GM03348 (cell line): ENCODE measurements around the gene OLFM1.

ENCODE experiments used
- DNase-seq: peaks from one replicate; pipeline ENCODE4 v3.0.0; 2012; ENCODE audit warnings: low spot score

Gene OLFM1

DNA sequence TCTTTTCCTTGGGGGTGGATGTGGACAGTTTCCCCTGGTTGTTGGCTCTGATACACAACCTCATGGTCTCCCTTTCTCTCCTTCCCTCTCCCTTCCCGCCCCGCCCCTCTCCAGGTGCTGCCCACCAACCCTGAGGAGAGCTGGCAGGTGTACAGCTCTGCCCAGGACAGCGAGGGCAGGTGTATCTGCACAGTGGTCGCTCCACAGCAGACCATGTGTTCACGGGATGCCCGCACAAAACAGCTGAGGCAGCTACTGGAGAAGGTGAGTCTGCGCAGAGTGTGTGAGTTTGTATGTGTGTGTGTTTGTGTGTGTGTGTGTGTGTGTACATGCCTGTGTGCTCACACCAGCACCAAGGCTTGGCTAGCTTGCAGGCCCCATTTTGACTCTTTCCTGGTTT lies 2.6 kb downstream of the OLFM1 start:
- no peak for DNase-seq

DNA sequence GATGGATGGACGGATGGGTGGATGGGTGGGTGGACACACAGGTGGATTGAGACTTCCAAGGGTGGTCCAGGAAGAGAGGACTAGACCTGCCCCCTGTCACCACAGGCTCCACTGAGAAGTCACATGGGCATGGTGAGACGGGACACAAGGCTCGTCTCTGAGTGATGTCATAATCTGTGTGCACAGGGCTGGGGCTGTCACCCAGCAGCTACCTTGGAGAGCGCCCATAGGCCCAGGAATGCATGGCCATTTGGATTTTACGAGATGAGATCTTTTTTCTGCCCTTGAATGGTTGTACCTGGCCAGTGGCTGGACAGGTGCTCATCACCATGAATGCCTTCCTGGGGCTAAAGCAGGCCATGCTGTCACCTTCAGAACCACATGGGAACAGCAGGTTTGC lies 3.1 kb downstream of the OLFM1 start:
- no peak for DNase-seq

DNA sequence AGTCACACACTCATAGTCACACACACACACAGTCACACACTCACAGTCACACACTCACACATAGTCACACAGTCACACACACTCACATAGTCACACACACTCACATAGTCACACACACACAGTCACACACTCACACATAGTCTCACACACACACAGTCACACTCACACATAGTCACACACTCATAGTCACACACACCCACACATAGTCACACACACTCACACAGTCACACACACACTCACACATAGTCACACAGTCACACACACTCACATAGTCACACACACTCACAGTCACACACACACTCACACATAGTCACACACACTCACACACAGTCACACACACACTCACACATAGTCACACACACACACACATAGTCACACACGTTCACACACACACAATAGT lies 4.1 kb downstream of the OLFM1 start:
- DNase-seq = no peak

DNA sequence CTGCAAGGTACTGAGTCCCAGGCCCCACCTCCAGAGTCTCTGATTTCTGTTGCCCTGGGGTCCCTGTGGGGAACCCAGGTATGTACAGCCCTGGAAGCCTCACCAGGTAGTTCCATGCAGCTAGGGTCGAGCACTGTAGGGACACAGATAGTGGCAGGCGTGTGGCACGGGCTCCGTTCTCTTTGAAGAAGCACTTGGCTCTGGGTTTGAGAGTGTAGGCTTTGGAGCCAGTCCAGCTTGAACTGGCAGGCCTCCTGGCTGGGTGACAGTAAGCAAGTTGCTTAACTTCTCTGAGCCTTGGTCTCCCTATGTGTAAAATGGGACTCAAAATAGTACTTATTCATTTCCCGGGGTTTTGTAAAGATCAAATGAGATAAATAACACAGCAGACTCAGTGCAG lies 5.6 kb downstream of the OLFM1 start:
- no peak for DNase-seq

DNA sequence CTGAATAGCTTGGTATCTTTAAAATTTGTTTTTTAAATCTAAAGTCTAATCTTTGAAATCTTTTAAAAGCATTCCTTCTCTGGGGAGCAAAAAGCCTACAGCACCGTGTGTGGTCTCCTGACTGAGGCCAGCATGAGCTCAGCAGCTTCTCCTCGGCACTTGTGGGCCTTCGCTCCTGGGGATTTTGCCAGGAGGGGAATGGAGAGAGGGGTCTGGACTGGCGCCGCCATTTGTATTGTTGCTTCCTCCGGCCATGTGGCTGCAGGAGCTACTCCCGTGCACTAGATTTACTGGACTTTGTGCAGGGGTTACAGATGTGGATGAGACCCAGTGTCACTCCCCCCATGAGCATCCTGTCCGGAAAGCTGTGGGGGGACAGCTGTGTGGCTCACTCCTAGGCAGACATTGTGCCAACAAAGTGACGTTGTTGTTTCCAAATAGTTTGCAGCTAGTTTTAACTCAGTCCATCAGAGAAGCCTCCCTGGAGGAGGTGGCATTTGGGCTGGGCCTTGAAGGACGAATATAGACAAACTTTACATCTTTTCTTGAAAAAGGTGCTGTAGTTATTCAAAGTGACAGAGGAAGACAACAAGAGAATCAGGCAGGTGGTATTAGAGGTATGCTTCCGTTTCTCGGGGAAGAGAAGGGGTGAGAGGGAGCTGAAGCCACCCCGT lies 6.6 kb downstream of the OLFM1 start:
- DNase-seq = no peak

DNA sequence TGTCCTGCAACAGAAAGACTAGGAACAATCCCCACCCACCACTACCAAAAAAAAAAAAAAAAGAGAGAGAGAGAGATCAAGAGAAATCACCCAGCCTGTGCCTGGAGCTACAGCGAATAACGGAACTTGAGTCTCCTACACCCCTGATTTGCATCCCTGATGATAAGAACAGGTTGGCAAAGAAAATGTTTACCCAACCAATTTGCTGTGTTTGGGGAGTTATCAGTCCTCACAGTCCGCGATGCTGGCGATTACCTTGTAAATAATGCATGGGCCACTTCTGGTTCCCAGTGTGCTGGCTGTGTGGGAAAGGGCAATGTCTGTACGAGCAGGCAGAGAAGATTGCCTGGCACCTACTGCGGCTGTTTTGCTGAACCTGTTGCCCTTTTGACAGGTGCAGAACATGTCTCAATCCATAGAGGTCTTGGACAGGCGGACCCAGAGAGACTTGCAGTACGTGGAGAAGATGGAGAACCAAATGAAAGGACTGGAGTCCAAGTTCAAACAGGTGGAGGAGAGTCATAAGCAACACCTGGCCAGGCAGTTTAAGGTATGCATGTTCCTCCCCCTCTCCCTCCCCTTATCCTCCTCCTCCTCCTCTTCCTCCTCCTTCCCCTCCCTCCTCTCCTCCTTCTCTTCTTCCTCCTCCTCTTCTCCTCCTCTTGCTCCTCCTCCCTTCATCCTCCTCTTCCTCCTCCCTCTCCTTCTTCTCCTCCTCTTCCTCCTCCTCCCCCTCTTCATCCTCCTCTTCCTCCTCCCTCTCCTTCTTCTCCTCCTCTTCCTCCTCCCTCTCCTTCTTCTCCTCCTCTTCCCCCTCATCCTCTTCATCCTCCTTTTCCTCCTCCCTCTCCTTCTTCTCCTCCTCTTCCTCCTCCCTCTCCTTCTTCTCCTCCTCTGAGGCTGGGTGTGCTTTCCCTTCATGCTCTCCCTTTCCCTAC lies 8.3 kb downstream of the OLFM1 start:
- no peak for DNase-seq

DNA sequence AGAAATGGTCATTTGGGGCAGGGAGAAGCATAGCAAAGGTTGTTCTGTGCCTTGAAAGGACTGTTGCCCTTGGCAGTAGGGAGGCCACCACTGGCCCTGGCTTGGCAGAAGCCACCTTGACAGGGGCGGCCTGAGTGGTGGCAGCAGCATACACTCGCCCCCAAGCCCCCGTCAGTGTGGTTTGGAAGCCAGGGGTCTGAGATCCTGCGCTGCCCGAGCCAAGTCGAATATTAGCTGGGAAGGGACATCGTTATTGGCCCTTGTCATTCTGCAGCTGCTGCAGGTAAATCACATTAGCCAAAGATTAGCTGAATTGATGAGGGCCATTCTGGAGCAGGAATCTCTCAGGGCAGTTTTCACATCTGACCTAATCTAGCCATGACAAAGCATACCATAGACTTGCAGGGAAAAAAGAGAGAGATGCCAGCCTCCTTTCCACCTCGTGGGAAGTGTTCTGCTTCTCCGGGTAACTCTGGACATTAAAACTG lies 9.0 kb downstream of the OLFM1 start:
- DNase-seq = no peak

DNA sequence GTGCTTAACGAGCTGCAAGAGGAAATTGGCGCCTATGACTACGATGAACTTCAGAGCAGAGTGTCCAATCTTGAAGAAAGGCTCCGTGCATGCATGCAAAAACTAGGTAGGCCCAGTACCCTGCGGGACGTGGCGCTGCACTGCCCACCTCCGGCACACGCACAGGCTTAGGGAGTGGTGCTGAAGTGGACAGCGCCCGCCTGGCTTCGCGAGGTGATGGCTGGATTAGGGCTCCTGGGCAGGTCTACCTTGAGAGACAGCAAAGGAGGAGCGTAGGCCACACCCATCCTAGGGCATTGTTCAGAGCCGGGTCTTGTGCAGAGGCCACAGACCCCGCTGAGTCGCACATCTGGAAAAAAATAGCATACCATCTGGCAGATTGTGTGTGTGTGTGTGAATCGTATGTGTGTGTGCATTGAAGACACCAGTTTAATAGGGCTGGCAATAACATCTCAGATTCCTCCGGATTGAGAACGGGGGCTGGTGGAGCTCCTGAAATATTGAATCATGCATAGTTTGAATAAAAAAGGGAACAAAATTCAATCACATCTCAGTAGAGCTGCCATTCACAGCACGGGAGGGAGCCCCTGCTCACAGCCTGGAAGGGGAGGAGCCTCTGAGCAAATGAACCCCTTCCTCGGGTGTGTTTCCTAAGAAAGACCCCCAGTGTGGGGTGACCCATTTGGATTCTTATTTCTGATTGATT lies 11.1 kb downstream of the OLFM1 start:
- DNase-seq = peak; percentile 40

DNA sequence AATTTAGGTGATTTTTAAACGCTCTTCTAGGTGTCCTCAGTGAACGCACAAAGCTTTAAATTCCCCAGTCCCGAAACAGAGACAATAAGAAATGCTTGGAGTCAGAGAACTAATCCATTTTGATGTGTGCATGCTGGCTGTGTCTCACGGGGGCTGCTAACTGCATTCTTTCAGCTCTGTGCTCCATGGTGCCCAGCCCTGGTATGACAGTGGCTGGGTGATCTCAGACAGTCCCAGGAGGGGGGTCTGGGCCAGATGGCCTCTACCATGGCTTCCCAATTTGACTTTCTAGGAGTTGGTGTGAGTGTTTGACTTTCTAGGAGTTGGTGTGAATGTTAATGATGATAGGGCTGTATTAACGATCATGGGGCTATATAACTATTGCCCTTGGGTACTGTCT lies 12.1 kb downstream of the OLFM1 start:
- no peak for DNase-seq

DNA sequence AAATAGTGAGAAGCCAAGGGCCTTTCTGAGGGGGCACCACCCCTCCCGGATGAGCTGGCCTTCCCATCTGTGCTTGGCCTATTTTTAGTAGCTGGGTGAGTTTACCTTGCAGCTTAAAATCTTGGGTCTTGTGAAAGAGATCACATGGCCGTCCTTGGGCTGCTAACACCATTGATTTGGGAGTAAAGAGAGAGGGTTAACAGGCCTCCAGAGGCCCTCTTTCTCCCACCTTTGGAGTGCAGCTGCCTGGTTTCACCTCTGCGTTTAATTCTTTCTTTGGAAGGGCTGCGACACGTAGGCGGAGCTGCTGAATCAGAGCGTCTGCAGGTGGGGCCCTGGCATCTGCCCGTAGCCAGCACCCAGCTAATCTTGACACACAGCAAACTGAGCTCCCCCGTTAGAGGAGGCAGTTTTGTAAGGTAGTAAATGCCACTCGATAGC lies 12.8 kb downstream of the OLFM1 start:
- no peak for DNase-seq

DNA sequence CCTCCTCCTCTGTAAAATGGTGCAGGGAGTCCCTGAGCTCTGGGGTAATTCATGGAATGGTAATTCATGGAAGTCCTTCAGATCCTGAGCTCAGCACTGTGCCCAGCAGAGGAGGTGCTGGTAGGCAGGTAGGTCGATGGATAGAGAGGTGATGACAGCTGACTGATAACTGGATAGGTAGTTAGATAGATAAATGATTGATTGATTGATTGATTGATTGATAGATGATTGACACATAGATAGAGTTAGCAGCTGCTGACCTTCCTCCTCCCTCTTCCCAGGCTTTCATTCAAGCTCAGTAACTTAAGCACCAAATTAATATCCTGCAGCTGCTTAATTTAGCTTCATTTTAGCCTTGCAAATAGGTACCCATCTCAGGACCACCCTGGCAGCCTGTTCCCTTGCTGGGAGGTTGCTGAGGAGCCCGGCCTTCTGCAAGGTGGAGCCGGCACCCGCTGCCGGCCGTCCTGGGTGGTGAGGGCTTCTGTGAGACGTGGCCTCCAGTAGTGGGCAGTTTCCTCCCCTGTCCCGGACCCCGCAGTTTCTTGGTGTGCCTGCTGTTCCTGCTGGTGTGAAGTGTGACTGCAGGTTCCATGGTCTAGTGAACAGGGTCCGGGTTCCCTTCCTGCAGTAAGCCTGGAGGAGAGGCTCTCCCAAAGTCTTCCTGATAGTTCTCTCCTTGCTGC lies 13.4 kb downstream of the OLFM1 start:
- no peak for DNase-seq

DNA sequence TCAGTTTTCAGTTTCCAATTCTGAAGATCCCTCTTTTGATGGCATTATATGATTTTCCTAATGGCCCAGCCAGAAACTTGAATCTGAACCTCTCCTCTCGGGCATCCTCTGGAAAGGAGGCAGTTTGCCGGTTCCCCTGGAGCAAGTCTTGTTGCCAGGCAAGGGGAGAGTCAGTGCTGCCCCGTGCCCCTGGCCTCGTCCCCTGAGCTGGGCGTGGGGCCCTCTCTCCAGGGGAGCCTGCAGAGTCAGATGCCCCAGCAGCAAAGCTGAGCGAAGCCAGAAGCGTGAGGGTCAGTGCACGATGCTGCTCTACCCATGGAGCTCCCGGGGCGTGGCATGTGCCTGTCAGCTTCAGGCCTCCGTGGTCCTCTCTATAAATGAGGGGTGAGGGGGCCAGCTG lies 14.0 kb downstream of the OLFM1 start:
- DNase-seq = no peak

DNA sequence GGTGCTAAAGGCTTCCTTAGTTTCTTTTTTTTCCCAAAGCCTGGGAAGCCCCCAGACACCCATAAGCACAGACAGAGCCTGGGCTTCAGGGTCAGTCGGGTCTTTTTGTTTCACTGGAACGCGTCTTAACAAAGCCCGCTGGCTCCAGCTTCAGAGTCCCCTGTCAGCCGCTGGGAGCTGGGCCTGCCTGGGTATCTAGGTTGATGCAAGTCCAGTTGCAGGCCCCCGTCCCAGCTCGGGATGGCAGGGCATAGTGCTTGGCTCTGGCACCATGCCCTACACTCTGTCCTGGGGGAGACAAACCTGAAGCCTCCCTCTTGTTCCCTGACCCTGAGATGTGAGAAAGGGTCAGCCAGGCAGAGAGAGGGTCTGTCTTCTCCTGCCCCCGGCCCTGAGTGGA lies 14.5 kb downstream of the OLFM1 start:
- no peak for DNase-seq

DNA sequence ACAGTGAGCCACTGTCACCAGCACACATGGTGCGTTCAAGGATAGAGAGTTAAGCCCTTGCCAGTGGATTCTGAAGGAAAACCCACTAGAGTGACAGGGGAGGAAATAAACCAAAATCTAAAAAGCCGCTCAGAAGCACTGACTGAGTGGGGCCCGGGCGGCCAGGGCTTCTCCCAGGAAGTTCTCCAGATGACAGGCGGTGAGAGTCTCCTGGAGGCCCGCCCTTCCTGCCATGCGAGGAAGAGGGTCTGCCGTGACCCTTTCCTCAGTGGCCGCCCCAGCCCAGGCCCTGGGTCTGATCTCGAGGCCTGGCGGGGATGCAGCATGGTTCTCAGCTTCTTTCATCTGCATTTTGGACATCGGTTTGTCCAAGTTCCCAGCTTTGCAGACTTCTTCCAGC lies 14.9 kb downstream of the OLFM1 start:
- DNase-seq = no peak

DNA sequence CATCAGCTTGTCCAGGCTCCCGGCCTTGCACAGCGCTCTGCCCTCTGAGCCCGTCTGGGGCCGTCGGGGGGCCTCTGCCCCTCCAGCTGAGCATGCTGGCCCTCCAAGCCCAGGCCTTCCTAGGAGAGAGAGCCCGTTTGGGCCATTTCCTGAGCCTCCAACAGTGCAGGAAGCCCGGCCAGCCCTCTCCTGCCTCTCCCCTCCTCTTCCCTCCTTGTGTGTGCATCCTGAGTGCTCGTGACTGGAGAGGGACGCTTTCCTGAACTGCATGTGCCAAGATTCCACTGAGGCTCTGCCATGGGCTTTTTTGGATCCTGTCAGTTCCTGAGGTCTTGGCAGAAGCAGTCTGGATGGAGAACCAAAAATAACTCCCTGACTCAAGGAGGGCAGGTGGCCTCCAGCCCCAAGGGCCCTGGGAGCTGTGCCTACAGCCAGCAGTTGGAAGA lies 15.6 kb downstream of the OLFM1 start:
- no peak for DNase-seq

DNA sequence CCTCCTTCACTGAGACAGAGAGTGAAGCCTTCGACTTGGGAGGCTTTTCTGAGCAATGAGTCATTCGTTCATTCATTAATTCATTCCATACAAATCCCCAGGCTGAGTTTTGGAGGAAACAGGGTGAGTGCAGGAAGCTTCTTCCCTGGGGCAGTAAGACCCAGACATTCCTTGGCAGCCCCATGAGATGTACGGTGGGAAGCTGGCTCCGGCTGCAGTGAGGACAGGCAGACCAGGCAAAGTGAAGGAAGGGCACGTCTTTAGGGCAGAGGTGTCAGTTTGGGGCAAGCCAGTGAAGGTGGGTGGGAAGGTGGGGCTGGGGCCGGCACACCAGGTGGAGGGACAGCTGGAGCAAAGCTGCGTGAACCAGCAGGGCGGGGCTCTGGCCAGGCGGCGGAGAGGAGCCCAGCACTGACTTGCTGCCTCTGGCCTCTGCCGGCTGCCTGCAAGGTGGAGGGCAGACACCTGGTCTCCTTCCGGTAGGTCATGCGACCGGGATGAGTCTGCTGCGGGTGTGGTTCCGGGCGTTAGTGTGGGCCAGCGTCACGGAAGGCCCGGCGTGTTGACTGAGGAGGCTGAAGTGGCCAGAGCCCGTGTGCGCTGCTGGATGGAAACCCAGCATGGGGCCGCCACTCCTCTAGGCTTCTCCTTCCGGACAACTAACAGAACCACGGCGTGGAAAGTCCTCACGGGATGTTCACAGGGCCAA lies 16.6 kb downstream of the OLFM1 start:
- DNase-seq = no peak

DNA sequence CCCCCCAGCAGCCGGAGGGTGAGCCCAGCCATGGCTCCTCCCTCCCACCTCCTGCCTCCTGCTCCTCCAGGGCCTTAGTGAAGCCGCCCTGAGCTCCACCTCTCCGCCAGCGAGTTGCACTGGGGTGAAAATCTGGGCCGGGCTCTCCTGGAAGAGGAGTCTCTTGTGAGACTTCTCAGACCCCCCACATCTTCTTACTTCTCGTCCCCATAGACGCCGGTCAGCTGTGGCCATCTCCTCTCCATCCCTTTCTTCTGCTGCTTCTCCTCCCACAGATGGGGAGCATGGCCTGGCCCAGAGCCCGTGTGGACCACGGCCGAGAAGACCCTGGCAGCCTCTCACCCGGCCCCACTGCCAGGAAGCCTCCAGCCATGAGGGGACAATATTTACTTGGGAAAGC lies 17.3 kb downstream of the OLFM1 start:
- no peak for DNase-seq

DNA sequence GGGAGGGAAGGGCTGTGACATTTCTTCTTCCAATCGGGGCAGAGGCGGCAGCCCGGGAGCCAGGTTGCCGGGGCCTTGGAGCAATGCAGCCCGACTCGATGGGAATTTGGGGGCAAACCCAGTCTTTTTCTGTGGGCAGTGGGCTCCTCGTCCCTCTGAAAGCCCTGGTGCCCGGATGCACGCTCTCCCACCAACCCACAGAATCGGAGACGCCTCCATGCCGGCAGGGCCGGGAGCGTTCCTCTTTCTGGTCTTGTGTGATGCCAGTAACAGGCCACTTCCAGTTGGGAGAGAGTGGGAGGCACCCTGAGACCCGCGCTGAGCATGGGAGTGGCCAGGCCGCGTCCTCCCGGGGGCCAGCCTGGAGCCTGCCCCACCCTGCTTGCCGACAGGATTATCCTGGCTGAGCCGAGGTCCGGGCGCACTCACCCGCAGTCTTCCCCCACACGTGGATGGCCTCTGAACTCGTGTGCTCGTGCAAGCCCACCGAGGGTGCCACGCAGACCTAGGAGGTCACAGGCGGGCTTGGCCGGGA lies 17.8 kb downstream of the OLFM1 start:
- no peak for DNase-seq

DNA sequence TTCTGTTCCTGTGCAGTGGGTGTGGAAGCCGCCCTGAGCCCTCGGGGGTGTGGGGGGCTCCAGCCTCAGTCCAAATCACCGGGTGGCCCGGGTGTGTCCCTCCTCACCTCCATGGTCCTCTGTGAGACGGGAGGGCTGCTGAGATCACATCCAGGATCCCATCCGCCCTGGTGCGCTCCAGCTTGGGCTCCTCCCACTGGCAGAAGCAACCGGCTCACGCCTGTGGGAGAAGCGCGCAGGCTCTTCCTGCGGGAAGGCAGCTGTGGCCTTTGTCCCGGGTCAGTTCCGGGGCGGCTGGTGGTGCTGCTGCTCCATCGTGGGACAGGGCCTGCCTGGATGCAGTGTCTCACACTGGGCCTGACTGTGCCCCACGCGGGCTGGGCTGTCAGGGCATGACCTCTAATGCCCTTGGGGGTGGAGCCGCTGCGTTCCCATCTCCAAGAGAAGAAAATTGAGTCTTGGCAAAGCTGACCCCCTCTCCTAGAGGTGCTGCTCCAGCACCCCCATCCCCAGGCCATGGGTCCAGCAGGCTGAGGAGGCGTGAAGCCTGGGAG lies 18.5 kb downstream of the OLFM1 start:
- DNase-seq = no peak

DNA sequence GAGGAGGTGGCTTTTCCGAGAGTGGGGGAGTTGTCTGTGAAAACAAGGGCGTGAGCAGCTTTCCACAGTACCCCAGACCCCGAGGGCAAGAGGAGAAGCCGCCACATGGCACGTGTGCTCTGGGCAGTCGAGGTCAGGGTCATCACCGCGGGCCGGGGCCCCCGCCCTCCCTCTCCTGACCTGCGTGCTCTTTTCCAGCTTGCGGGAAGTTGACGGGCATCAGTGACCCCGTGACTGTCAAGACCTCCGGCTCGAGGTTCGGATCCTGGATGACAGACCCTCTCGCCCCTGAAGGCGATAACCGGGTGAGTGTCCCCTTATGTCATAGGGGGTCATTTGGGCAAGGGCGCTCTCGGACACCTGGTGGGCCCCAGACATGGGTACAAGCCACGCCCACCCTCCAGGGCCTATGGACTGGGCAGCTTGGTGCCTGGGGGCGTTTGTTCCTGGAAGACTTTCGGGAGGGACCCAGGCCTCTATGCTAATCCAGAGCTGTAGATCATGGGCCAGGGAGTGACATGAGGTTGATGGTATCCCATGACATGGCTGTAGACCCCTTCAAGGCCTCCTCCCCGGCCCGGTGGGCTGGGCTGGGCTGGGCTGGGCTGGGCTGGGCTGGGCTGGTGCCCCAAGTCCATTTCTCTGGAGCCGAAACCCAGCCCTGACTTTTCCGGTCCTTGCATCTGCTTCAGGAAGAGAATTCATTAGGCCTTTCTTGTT lies 19.2 kb downstream of the OLFM1 start:
- DNase-seq = no peak
